Breast epithelium (tissue), 4 donors: ENCODE data around the gene SLC37A3. TPM values are rescaled to one million over a fixed set of nuclear protein-coding genes. Genes with fewer than 3 reads are reported as not detected.
"Not testable (repeated sequence)": the region's sequence is repeated elsewhere in the genome, so short reads cannot be mapped to it uniquely, and the experiment has no call there.

Source experiments
- DNase-seq, 2 donors: peaks; one replicate each; pipeline ENCODE4 v3.0.0-alpha.2; 2019; ENCODE audit warnings: low spot score in 2 of 2
- H3K27ac ChIP-seq, 2 donors: fragments of 200-600 bp; sonication (generic) in 1 of 2; one replicate each; pipeline ENCODE4 v1.5.1; 2016 to 2019; ENCODE audit warnings: mild to moderate bottlenecking in 1 of 2
- H3K27me3 ChIP-seq, 2 donors: fragments of 200-600 bp; sonication (generic) in 1 of 2; one replicate each; pipeline versions ENCODE4 v1.5.1 to v1.6.0; 2017 to 2019; ENCODE audit warnings: control low read depth in 1 of 2, mild to moderate bottlenecking in 1 of 2
- H3K36me3 ChIP-seq: fragments of 200-600 bp; one replicate; pipeline ENCODE4 v1.5.1; 2019
- H3K4me1 ChIP-seq, 2 donors: fragments of 200-600 bp; sonication (generic); one replicate each; pipeline ENCODE4 v1.5.1; 2016 to 2019; ENCODE audit warnings: control low read depth in 1 of 2
- H3K4me3 ChIP-seq, 3 donors: fragments of 200-600 bp; sonication (generic); 1 replicate in 2 of 3; 2 replicates in 1 of 3; pipeline ENCODE4 v1.5.1; 2016 to 2019; ENCODE audit warnings: mild to moderate bottlenecking in 3 of 3, moderate library complexity in 2 of 3
- H3K9me3 ChIP-seq, 2 donors: fragments of 200-600 bp; sonication (generic) in 1 of 2; one replicate each; pipeline ENCODE4 v1.5.1; 2016 to 2019; ENCODE audit warnings: control low read depth in 1 of 2
- POLR2A ChIP-seq: fragments of 450-650 bp; IDR thresholded peaks from one replicate; pipeline ENCODE4 v1.6.1; 2016; ENCODE audit warnings: antibody characterized with exemption, mild to moderate bottlenecking, moderate library complexity
- POLR2AphosphoS5 ChIP-seq, 3 donors: sonication (generic); formaldehyde crosslinking; IDR thresholded peaks; one replicate each; pipeline ENCODE4 v1.6.1; 2017; ENCODE audit warnings: antibody characterized with exemption in 3 of 3
- intact Hi-C: fragments of 100-400 bp; cut with DNase I; formaldehyde crosslinking; loops from one replicate; pipeline ENCODE4 v1.15.1; 2023; ENCODE audit warnings: low total_unique reads
- total RNA-seq, 3 donors: library from RNA; depleted of rRNA; stranded (reverse); fragments of >200 nt; gene quantifications; one replicate each; pipeline ENCODE4 v1.1.0, GENCODE V29; 2016
- TF ChIP-seq, protein P1 (sequence below), 3 donors: fragments of 450-650 bp; IDR thresholded peaks; one replicate each; pipeline ENCODE4 v1.5.1; 2016 to 2017; ENCODE audit warnings: antibody characterized with exemption in 3 of 3, mild to moderate bottlenecking in 3 of 3, moderate library complexity in 3 of 3

The SLC37A3 gene
- total RNA-seq, 3 donors from 2014 or later, result 64.0 to 89.8 (median 79.3) TPM

DNA sequence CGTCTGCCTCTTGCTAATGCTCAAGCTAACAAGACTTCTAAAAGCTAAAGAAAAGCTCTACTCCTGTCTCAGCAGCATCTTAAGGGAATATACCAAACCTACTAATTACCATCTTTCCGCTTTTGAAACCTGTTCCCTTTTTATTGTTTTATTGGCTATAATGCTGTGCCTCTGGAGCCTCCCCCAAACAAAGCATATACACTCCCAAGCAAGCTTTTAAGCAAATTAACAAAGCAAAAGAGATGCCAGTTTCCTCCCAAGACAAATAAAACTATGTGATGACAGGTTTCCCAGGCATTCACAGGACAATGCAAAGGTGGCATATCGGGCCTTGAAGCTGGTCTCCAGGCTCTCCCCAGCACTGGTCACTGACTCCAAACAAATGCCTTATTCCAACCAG is 52.9 kb downstream of the SLC37A3 start:
- intact Hi-C loops, result no loop called here
- H3K4me3 ChIP-seq, result no peak overlapping the region
- DNase-seq, result no peak
- TF ChIP-seq POLR2AphosphoS5 (IDR thresholded peaks at IDR 0.05) (no peak), POLR2A (no peak)
- H3K36me3 ChIP-seq, result no peaks in the 10 kb centered on the region
- no peak overlapping the region for H3K27ac ChIP-seq
- H3K4me1 ChIP-seq, result no peaks in the 10 kb centered on the region
- H3K9me3 ChIP-seq, result no peaks in the 10 kb centered on the region
- no peaks in the 10 kb centered on the region for H3K27me3 ChIP-seq

DNA sequence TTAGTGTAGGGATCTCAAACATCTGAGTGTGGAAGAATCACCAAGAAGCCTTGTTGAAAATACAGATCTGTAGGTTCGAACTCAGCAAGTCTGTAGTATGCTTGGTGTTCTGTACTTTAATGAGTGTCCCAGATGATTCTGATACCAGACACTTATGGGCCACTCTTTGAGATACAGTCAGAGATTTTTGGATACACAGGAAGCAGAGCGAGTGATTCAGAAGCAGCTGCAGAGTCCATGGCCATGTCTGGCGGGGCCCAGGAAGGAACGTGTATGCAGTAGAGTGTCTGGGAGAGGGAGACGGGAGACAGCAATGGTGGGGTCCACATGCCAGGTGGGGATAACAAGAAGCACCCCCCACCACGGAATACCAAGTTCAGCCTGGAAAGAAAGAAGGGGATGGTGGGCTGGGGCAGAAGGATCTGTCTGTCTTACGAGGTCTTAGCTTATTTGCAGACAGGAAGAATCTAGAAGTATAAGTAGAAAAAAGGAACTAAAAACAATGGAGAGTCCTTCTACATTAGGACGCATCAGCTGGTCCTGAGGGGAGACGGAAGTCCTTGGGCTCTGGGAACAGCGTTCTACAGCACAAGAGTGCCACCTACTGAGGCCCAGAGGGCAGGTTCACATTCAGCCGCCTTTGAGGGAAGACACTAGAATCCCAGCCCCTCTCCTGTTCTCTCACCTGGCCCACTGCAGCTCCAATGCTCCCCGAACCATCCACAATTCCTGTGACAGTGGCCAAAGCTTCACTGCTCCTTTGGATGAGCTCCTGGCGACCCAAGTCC is 55.4 kb downstream of the SLC37A3 start:
- no peak overlapping the region for H3K27ac ChIP-seq
- H3K27me3 ChIP-seq, result no peaks in the 10 kb centered on the region
- no peaks in the 10 kb centered on the region for H3K36me3 ChIP-seq
- DNase-seq, result no peak
- TF ChIP-seq, protein P1, sequence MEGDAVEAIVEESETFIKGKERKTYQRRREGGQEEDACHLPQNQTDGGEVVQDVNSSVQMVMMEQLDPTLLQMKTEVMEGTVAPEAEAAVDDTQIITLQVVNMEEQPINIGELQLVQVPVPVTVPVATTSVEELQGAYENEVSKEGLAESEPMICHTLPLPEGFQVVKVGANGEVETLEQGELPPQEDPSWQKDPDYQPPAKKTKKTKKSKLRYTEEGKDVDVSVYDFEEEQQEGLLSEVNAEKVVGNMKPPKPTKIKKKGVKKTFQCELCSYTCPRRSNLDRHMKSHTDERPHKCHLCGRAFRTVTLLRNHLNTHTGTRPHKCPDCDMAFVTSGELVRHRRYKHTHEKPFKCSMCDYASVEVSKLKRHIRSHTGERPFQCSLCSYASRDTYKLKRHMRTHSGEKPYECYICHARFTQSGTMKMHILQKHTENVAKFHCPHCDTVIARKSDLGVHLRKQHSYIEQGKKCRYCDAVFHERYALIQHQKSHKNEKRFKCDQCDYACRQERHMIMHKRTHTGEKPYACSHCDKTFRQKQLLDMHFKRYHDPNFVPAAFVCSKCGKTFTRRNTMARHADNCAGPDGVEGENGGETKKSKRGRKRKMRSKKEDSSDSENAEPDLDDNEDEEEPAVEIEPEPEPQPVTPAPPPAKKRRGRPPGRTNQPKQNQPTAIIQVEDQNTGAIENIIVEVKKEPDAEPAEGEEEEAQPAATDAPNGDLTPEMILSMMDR (IDR thresholded peaks at IDR 0.05), result no peak
- no peak for TF ChIP-seq POLR2A
- no peak for TF ChIP-seq POLR2AphosphoS5 (IDR thresholded peaks at IDR 0.05)
- H3K4me1 ChIP-seq, result no peaks in the 10 kb centered on the region
- H3K9me3 ChIP-seq, result no peaks in the 10 kb centered on the region
- no peak overlapping the region for H3K4me3 ChIP-seq
- intact Hi-C loops, result no loop called here

DNA sequence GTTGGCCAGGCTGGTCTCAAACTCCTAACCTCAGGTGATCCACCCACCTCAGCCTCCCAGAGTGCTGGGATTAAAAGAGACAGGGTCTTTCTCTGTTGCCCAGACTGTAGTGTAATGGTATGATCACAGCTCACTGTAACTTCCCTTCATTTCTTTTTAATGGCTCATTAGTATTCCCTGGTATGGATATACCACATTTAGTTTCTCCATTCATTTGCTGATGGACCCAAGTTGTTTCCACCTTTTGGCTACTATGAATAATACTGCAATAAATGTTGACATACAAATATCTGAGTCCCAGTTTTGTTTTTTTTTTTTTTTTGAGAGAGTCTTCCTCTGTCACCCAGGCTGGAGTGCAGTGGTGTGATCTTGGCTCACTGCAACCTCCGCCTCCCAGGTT is 59.4 kb downstream of the SLC37A3 start:
- H3K27ac ChIP-seq, H3K27me3 ChIP-seq, intact Hi-C loops, H3K4me3 ChIP-seq, H3K36me3 ChIP-seq, DNase-seq, H3K4me1 ChIP-seq, H3K9me3 ChIP-seq: not testable (repeated sequence)

DNA sequence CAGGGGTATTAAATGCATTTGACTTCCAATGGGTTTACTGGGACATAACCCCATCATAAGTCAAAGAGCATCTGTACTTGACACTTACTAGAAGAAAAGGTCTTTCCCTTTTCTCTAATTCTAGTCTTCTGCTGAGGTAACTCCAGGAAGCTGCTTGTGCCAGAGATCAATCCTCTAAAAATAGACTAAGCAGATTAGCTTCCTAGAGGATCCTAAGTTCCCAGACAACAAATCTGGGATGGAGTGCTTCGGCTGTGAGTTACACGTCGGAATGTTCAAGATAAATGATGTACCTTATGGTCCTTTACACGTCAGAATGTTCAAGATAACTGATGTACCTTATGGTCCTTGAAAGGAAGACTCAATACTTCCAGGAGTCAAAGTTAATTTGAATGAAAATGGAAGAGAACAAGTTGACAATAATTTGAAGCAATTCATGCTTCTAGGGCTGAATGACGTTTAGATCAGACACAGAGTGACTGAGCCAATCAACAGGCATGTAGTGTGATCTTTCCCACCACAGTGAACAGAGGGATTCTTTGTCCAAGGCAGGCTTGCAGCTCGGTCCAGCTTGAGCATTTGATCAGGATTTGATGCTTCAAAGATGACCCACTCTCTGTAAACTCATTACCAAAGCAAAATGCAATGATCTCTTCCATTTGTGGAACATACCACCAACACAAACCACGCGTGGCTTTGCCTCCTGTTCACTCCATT is 63.8 kb downstream of the SLC37A3 start:
- intact Hi-C loops, result no loop called here
- no peak for DNase-seq
- Histone ChIP-seq H3K4me1 (no peaks in the 10 kb centered on the region), H3K9me3 (no peaks in the 10 kb centered on the region), H3K27me3 (no peaks in the 10 kb centered on the region), H3K27ac (no peak overlapping the region), H3K4me3 (no peak overlapping the region), H3K36me3 (no peaks in the 10 kb centered on the region)
- TF ChIP-seq, protein P1 (IDR thresholded peaks at IDR 0.05), result no peak
- TF ChIP-seq POLR2AphosphoS5 (IDR thresholded peaks at IDR 0.05), result no peak
- TF ChIP-seq POLR2A, result no peak

DNA sequence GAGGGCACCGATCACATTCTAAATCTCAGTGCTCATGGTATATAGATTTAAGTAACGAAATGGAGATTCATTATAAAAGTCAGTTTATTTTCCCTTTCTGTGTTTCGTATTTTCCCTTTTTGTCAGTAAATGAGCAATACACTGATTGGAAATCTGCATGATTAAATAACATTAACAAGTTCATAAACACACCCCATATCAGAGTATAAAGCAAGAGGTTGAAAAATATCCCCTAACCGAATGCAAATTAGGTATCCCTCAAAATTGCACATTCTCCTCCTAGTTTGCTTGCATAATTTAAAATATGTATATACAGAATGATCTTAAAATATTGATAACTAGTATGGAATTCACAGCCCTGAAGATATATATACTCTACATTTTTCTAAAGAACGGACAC is 64.6 kb downstream of the SLC37A3 start:
- Histone ChIP-seq H3K36me3 (no peaks in the 10 kb centered on the region), H3K4me1 (no peaks in the 10 kb centered on the region), H3K4me3 (no peak overlapping the region), H3K9me3 (no peaks in the 10 kb centered on the region), H3K27me3 (no peaks in the 10 kb centered on the region), H3K27ac (no peak overlapping the region)
- intact Hi-C loops, result no loop called here
- TF ChIP-seq, protein P1 (IDR thresholded peaks at IDR 0.05), result no peak
- TF ChIP-seq POLR2A, result no peak
- DNase-seq, result no peak

DNA sequence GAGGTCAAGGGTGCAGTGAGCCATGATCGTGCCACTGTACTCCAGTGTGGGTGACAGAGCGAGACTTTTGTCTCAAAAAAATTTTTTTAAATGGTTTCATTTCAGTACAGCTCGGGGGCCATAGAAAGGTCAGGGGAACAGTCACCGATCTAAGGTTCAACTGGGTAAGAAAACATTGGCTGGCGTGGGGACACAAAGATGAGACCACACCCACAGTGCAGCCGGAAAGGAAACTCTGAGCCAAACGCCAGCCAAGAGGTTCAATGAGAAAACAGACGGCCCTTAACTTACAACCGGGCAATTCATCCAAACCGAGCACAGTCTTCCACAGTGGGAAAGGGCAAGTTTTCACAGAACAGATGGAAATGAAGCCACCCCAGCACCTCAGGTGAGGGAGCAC is 65.1 kb downstream of the SLC37A3 start:
- no peak overlapping the region for H3K27ac ChIP-seq
- no peaks in the 10 kb centered on the region for H3K27me3 ChIP-seq
- no peaks in the 10 kb centered on the region for H3K36me3 ChIP-seq
- DNase-seq, result no peak
- no peaks in the 10 kb centered on the region for H3K4me1 ChIP-seq
- H3K4me3 ChIP-seq, result no peak overlapping the region
- TF ChIP-seq, protein P1 (IDR thresholded peaks at IDR 0.05), result no peak
- TF ChIP-seq POLR2A (no peak), POLR2AphosphoS5 (IDR thresholded peaks at IDR 0.05) (no peak)
- intact Hi-C loops, result no loop called here
- H3K9me3 ChIP-seq, result no peaks in the 10 kb centered on the region
